ENCODE results near the gene RBM26. TPM values are rescaled to one million over a fixed set of nuclear protein-coding genes. Genes with fewer than 3 reads are reported as not detected.
A peak's percentile ranks its signal among the peaks of the same experiment; 100 is the strongest.

The RBM26 gene
- total RNA-seq, 2 experiments from 2014 or later = 57.6 to 61.1 TPM

GRCh38 chr13:79314652-79315051 lies 91.4 kb downstream of the RBM26 start:
- H3K4me1 Mint-ChIP-seq (ENCODE audit: low read depth) = no peaks in the 10 kb centered on the region
- no peak for ATAC-seq
- POLR2A ChIA-PET = no interaction called here
- no peak overlapping the region for H3K27ac Mint-ChIP-seq
- no peaks in the 10 kb centered on the region for H3K9me3 Mint-ChIP-seq
- TF ChIP-seq CTCF (IDR thresholded peaks at IDR 0.05) = no peak
- intact Hi-C loops (cut with micrococcal nuclease) = no loop called here
- peaks cover 7% of the 10 kb centered on the region for H3K36me3 Mint-ChIP-seq (ENCODE audit: low read depth)
- CTCF ChIA-PET = no interaction called here
- no peak for DNase-seq
- H3K4me3 Mint-ChIP-seq = no peak overlapping the region
- H3K27me3 Mint-ChIP-seq = no peaks in the 10 kb centered on the region

DNA sequence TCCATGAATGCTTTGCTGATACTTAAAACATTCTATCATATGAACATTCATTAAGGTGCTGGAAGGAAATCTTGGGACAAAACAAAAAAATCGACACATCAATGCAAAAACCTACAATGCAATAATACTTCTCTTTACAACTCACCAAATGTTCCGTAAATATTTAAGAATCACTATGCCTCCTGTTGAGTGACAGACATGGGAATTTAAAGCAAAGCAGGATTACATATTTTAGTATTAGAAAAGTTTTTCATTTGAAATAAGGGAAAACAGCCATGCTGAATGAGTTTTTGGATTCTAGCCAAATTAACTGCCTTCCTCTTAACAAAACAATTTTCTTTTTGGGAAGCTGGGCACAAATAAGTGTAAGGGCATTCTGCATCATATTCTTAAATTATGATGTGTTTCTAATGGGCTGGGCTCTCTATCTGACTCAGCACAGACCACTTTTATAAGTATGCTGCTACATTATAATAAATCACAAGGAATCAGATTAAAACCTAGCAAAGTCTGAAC lies 93.7 kb downstream of the RBM26 start:
- POLR2A ChIA-PET = no interaction called here
- H3K4me1 Mint-ChIP-seq (ENCODE audit: low read depth) = no peaks in the 10 kb centered on the region
- no peaks in the 10 kb centered on the region for H3K27me3 Mint-ChIP-seq
- ATAC-seq (no peak), DNase-seq (no peak)
- H3K27ac Mint-ChIP-seq = no peak overlapping the region
- CTCF ChIA-PET = no interaction called here
- no peak for TF ChIP-seq CTCF (IDR thresholded peaks at IDR 0.05)
- H3K36me3 Mint-ChIP-seq (ENCODE audit: low read depth) = peaks cover 7% of the 10 kb centered on the region
- no peak overlapping the region for H3K4me3 Mint-ChIP-seq
- intact Hi-C loops (cut with micrococcal nuclease) = no loop called here
- H3K9me3 Mint-ChIP-seq = no peaks in the 10 kb centered on the region

DNA sequence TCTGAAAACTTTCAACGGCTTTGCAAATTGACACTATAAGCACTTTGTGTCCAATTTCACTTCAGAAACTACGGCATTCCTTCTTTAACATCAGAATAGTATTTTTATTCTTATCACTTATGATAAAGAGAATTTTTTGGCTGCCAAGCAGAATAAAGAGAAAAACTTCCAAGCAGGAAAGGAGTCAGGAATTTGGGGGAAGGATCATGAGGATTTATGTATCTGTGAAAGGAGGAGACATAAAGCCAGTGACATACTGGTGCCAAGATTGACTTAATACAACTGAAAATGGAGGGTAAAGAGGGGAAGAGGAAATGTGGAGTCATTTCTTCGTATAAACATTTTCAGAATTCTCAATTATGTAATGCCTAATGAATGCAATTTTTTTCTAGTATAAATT lies 94.7 kb downstream of the RBM26 start:
- POLR2A ChIA-PET = no interaction called here
- CTCF ChIA-PET = no interaction called here
- intact Hi-C loops (cut with micrococcal nuclease) = no loop called here
- no peak for TF ChIP-seq CTCF (IDR thresholded peaks at IDR 0.05)
- no peaks in the 10 kb centered on the region for H3K4me1 Mint-ChIP-seq (ENCODE audit: low read depth)
- no peaks in the 10 kb centered on the region for H3K9me3 Mint-ChIP-seq
- no peak overlapping the region for H3K27ac Mint-ChIP-seq
- peaks cover 5% of the 10 kb centered on the region for H3K36me3 Mint-ChIP-seq (ENCODE audit: low read depth)
- no peak overlapping the region for H3K4me3 Mint-ChIP-seq
- H3K27me3 Mint-ChIP-seq = no peaks in the 10 kb centered on the region
- no peak for DNase-seq
- ATAC-seq = no peak

DNA sequence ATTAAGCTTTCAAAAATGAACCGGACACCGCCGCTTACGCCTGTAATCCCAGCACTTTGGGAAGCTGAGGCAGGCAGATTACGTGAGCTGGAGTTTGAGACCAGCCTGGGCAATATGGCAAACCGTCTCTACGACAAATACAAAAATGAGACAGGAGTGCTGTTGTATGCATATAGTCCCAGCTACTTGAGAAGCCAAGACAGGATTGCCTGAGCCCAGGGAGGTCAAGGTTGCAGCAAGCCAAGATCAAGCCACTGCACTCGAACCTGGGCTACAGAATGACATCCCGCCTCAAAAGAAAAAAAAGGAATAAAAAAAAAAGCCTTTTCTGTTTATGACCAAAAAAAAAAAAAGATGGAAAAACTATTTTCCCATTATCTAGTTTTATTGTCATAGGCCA lies 96.4 kb downstream of the RBM26 start:
- ATAC-seq = no peak
- POLR2A ChIA-PET = no interaction called here

DNA sequence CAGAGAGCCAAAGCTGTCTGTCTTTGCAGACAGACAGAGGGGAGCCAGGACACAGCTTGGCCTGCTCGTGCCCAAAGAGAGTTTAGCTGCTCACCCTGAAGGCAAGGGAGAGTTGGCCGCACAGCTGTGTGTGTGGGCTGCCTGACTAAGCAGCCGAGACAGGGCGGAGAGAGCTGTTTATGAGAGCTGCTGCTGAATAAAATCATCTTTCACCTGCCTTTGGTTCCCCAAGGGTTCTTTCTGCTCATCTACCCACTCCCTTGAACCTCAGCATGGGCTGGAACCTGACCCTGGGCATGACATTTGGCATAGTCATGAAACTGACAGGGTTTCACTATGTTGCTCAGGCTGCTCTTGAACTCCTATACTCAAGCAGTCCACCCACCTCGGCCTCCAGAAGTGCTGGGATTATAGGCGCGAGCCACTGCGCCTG lies 98.2 kb downstream of the RBM26 start:
- Mint-ChIP-seq H3K4me3 (no peak overlapping the region), H3K27me3 (no peaks in the 10 kb centered on the region), H3K36me3 (ENCODE audit: low read depth) (no peaks in the 10 kb centered on the region), H3K27ac (no peak overlapping the region), H3K9me3 (no peaks in the 10 kb centered on the region), H3K4me1 (ENCODE audit: low read depth) (no peaks in the 10 kb centered on the region)
- ChIA-PET POLR2A (no interaction called here), CTCF (no interaction called here)
- intact Hi-C loops (cut with micrococcal nuclease) = no loop called here
- peak; percentile 66 for ATAC-seq
- no peak for TF ChIP-seq CTCF (IDR thresholded peaks at IDR 0.05)
- peak; percentile 25 for DNase-seq

More for the DNA sequence above, 96.4 kb downstream of the RBM26 start:
- Mint-ChIP-seq H3K9me3 (no peaks in the 10 kb centered on the region), H3K27ac (no peak overlapping the region), H3K4me3 (no peak overlapping the region), H3K27me3 (no peaks in the 10 kb centered on the region), H3K4me1 (ENCODE audit: low read depth) (no peaks in the 10 kb centered on the region), H3K36me3 (ENCODE audit: low read depth) (peaks cover 5% of the 10 kb centered on the region)
- intact Hi-C loops (cut with micrococcal nuclease) = no loop called here
- TF ChIP-seq CTCF (IDR thresholded peaks at IDR 0.05) = no peak
- DNase-seq = no peak
- CTCF ChIA-PET = interaction anchor here (1.3 kb wide), 1 partner anchor 13 kb away, joined by 3 read pairs; no protein-coding TSS in a partner anchor
